HEK293 (cell line): ENCODE measurements around the gene SMC1B.

ENCODE experiments used
- CTCF ChIA-PET: fragments of 350-600 bp; formaldehyde crosslinking; extraction: SDS; loops from one replicate; lab custom pipeline; 2021; ENCODE audit warnings: antibody characterized with exemption; lab: Yijun Ruan, JAX
- POLR2A ChIA-PET: fragments of 300-600 bp; formaldehyde crosslinking; extraction: SDS; loops from one replicate; lab custom pipeline; 2020; ENCODE audit warnings: antibody characterized with exemption, inconsistent platforms; lab: Yijun Ruan, JAX
- H3K27ac ChIP-seq: fragments of 200-500 bp; sonication (Bioruptor generic); 2 replicates; pipeline ENCODE4 v1.5.1; 2014; ENCODE audit warnings: low read depth, low read length, control low read depth, inconsistent platforms; ENCODE audit errors: extremely low read depth
- H3K36me3 ChIP-seq, 2 experiments: fragments of 200-500 bp in 1 of 2; sonication (Bioruptor generic) in 1 of 2; 1 replicate in 1 of 2; 2 replicates in 1 of 2; pipeline ENCODE4 v1.5.1; 2014 to 2017; ENCODE audit warnings: inconsistent platforms in 2 of 2, low read length in 2 of 2; ENCODE audit not compliant: control insufficient read depth in 2 of 2, insufficient read depth in 1 of 2
- H3K4me1 ChIP-seq: fragments of 200-500 bp; sonication (Bioruptor generic); 2 replicates; pipeline ENCODE4 v1.5.1; 2014; ENCODE audit warnings: mild to moderate bottlenecking, low read length, inconsistent platforms; ENCODE audit not compliant: control insufficient read depth, insufficient read depth
- H3K4me3 ChIP-seq: 2 replicates; pipeline ENCODE4 v1.5.1; 2011; ENCODE audit warnings: low read depth, mild to moderate bottlenecking, control low read depth, low read length, moderate library complexity
- H3K9me3 ChIP-seq: fragments of 200-500 bp; sonication (Bioruptor generic); 2 replicates; pipeline ENCODE4 v1.5.1; 2014; ENCODE audit warnings: low read depth, low read length, inconsistent platforms; ENCODE audit not compliant: control insufficient read depth, insufficient read depth
- FEZF1 ChIP-seq: fragments of 450-650 bp; formaldehyde crosslinking; IDR thresholded peaks from 2 replicates; pipeline ENCODE4 v1.5.1; 2016; ENCODE audit warnings: missing biosample characterization, missing genetic modification characterization
- MZF1 ChIP-seq: fragments of 450-650 bp; formaldehyde crosslinking; IDR thresholded peaks from 2 replicates; pipeline ENCODE4 v1.5.1; 2017; ENCODE audit warnings: missing biosample characterization, missing genetic modification characterization, borderline replicate concordance
- SCRT2 ChIP-seq: fragments of 450-650 bp; formaldehyde crosslinking; IDR thresholded peaks from 2 replicates; pipeline ENCODE4 v1.5.1; 2016; ENCODE audit warnings: missing biosample characterization, missing genetic modification characterization
- SETDB1 ChIP-seq: IDR thresholded peaks from one replicate; pipeline ENCODE4 v1.6.1; 2017; ENCODE audit warnings: mild to moderate bottlenecking, low read length, moderate library complexity, mixed read lengths; ENCODE audit not compliant: insufficient read length
- TRIM28 ChIP-seq: IDR thresholded peaks from 2 replicates; pipeline ENCODE4 v1.6.1; 2011; ENCODE audit warnings: low read length, control low read depth, borderline replicate concordance
- ZEB2 ChIP-seq: fragments of 450-650 bp; formaldehyde crosslinking; IDR thresholded peaks from 2 replicates; pipeline ENCODE4 v1.5.1; 2016; ENCODE audit warnings: missing biosample characterization, missing genetic modification characterization
- ZNF202 ChIP-seq: fragments of 450-650 bp; formaldehyde crosslinking; IDR thresholded peaks from 2 replicates; pipeline ENCODE4 v1.5.1; 2016; ENCODE audit warnings: missing biosample characterization, missing genetic modification characterization, borderline replicate concordance
- ZNF350 ChIP-seq: fragments of 450-650 bp; formaldehyde crosslinking; IDR thresholded peaks from 2 replicates; pipeline ENCODE4 v1.5.0; 2017; ENCODE audit warnings: missing biosample characterization, mild to moderate bottlenecking, missing genetic modification characterization
- ZNF433 ChIP-seq: fragments of 450-650 bp; formaldehyde crosslinking; IDR thresholded peaks from 2 replicates; pipeline ENCODE4 v1.5.1; 2016; ENCODE audit warnings: missing biosample characterization, missing genetic modification characterization, low read depth
- ZNF560 ChIP-seq: fragments of 450-650 bp; formaldehyde crosslinking; IDR thresholded peaks from 2 replicates; pipeline ENCODE4 v1.5.1; 2017; ENCODE audit warnings: missing biosample characterization, missing genetic modification characterization, borderline replicate concordance
- ZNF561 ChIP-seq: fragments of 450-650 bp; IDR thresholded peaks from 2 replicates; pipeline ENCODE4 v1.5.1; 2018; ENCODE audit warnings: missing biosample characterization, missing genetic modification characterization, borderline replicate concordance
- ZNF624 ChIP-seq: fragments of 450-650 bp; formaldehyde crosslinking; IDR thresholded peaks from 2 replicates; pipeline ENCODE4 v1.5.1; 2017; ENCODE audit warnings: missing biosample characterization, missing genetic modification characterization
- ZNF629 ChIP-seq: fragments of 450-650 bp; formaldehyde crosslinking; IDR thresholded peaks from 2 replicates; pipeline ENCODE4 v1.5.1; 2017; ENCODE audit warnings: missing biosample characterization, missing genetic modification characterization
- ZNF677 ChIP-seq: fragments of 450-650 bp; IDR thresholded peaks from 2 replicates; pipeline ENCODE4 v1.5.0; 2018; ENCODE audit warnings: missing biosample characterization, mild to moderate bottlenecking, missing genetic modification characterization, moderate library complexity
- TF ChIP-seq, protein P1 (sequence below): fragments of 450-650 bp; formaldehyde crosslinking; IDR thresholded peaks from 2 replicates; pipeline ENCODE4 v1.5.1; 2017; ENCODE audit warnings: missing biosample characterization, missing genetic modification characterization
- TF ChIP-seq, protein P2 (sequence below): fragments of 450-650 bp; IDR thresholded peaks from 2 replicates; pipeline ENCODE4 v1.5.1; 2018; ENCODE audit warnings: missing biosample characterization, missing genetic modification characterization
- TF ChIP-seq, protein P3 (sequence below): fragments of 450-650 bp; formaldehyde crosslinking; IDR thresholded peaks from 2 replicates; pipeline ENCODE4 v1.5.1; 2016; ENCODE audit warnings: missing biosample characterization, missing genetic modification characterization, borderline replicate concordance
- TF ChIP-seq, protein P4 (sequence below): fragments of 450-650 bp; formaldehyde crosslinking; IDR thresholded peaks from 2 replicates; pipeline ENCODE4 v1.5.1; 2016; ENCODE audit warnings: missing biosample characterization, missing genetic modification characterization

The SMC1B gene

DNA sequence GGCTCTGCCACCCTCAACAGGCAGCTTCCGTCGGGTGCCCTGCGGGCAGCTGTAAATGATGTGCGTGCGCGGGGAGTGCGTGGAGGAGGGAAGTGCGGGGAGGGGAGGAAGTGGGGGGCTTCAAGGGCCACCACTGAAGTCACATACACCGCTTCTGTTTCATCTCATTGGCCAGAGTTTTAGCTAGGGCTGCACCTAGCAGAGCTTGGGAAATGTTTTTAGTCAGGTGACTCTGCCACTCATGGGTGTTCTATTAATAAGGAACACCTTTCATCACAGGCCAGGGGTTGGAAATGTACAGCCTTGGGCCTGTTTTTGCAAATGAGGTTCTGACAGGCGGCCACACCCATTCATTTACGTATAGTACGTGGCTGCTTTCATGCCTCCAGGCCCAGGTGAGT lies 89.1 kb downstream of the SMC1B start:
- ChIA-PET POLR2A (no interaction called here), CTCF (no interaction called here)
- Histone ChIP-seq H3K4me1 (peaks cover 2% of the 10 kb centered on the region), H3K9me3 (no peaks in the 10 kb centered on the region), H3K36me3 (peaks cover 10 to 68% of the 10 kb centered on the region in 2 experiments; a peak in 2 of 3 replicates), H3K27ac (no peak overlapping the region), H3K4me3 (no peak overlapping the region)
- TF ChIP-seq SETDB1 (no peak), ZNF624 (no peak), TRIM28 (no peak), FEZF1 (tag by site-specific recombination) (no peak), SCRT2 (tag by site-specific recombination) (no peak), ZEB2 (tag by site-specific recombination) (no peak), ZNF433 (tag by site-specific recombination) (no peak), ZNF202 (tag by site-specific recombination) (no peak)
- TF ChIP-seq, protein P1, sequence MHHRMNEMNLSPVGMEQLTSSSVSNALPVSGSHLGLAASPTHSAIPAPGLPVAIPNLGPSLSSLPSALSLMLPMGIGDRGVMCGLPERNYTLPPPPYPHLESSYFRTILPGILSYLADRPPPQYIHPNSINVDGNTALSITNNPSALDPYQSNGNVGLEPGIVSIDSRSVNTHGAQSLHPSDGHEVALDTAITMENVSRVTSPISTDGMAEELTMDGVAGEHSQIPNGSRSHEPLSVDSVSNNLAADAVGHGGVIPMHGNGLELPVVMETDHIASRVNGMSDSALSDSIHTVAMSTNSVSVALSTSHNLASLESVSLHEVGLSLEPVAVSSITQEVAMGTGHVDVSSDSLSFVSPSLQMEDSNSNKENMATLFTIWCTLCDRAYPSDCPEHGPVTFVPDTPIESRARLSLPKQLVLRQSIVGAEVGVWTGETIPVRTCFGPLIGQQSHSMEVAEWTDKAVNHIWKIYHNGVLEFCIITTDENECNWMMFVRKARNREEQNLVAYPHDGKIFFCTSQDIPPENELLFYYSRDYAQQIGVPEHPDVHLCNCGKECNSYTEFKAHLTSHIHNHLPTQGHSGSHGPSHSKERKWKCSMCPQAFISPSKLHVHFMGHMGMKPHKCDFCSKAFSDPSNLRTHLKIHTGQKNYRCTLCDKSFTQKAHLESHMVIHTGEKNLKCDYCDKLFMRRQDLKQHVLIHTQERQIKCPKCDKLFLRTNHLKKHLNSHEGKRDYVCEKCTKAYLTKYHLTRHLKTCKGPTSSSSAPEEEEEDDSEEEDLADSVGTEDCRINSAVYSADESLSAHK (tag by site-specific recombination) = no peak
- TF ChIP-seq, protein P2, sequence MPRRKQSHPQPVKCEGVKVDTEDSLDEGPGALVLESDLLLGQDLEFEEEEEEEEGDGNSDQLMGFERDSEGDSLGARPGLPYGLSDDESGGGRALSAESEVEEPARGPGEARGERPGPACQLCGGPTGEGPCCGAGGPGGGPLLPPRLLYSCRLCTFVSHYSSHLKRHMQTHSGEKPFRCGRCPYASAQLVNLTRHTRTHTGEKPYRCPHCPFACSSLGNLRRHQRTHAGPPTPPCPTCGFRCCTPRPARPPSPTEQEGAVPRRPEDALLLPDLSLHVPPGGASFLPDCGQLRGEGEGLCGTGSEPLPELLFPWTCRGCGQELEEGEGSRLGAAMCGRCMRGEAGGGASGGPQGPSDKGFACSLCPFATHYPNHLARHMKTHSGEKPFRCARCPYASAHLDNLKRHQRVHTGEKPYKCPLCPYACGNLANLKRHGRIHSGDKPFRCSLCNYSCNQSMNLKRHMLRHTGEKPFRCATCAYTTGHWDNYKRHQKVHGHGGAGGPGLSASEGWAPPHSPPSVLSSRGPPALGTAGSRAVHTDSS = no peak

DNA sequence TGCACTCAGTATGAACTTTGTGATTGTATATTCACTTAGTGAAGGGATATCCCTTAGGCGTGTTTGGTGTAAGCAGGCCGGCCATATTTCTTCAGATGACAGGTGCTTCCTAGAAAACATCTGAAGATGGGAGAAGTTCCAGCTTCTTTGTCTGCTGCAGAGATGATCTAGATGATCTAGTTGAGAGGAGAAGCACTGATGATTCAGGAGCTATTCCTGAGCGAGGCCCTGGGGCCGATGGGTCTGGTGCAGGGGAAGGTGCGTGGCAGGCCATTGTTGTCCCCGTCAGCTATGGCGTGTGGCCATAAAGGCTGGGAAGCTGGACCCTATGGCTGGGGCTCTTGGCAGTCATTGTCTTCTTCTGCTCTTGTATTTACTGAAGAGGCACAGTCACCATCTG lies 89.7 kb downstream of the SMC1B start:
- no peaks in the 10 kb centered on the region for H3K9me3 ChIP-seq
- no peak overlapping the region for H3K4me3 ChIP-seq
- ChIA-PET POLR2A (no interaction called here), CTCF (no interaction called here)
- no peak overlapping the region for H3K27ac ChIP-seq
- TF ChIP-seq ZEB2 (tag by site-specific recombination) = no peak
- TF ChIP-seq MZF1 (tag by site-specific recombination) = no peak
- TF ChIP-seq ZNF350 (tag by site-specific recombination) = no peak
- no peak for TF ChIP-seq ZNF629 (tag by site-specific recombination)
- TF ChIP-seq, protein P3, sequence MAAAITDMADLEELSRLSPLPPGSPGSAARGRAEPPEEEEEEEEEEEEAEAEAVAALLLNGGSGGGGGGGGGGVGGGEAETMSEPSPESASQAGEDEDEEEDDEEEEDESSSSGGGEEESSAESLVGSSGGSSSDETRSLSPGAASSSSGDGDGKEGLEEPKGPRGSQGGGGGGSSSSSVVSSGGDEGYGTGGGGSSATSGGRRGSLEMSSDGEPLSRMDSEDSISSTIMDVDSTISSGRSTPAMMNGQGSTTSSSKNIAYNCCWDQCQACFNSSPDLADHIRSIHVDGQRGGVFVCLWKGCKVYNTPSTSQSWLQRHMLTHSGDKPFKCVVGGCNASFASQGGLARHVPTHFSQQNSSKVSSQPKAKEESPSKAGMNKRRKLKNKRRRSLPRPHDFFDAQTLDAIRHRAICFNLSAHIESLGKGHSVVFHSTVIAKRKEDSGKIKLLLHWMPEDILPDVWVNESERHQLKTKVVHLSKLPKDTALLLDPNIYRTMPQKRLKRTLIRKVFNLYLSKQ = no peak
- TF ChIP-seq ZNF560 (tag by site-specific recombination) = no peak
- no peak for TF ChIP-seq ZNF677 (tag by site-specific recombination)
- no peak for TF ChIP-seq ZNF561 (tag by site-specific recombination)
- TF ChIP-seq, protein P4, sequence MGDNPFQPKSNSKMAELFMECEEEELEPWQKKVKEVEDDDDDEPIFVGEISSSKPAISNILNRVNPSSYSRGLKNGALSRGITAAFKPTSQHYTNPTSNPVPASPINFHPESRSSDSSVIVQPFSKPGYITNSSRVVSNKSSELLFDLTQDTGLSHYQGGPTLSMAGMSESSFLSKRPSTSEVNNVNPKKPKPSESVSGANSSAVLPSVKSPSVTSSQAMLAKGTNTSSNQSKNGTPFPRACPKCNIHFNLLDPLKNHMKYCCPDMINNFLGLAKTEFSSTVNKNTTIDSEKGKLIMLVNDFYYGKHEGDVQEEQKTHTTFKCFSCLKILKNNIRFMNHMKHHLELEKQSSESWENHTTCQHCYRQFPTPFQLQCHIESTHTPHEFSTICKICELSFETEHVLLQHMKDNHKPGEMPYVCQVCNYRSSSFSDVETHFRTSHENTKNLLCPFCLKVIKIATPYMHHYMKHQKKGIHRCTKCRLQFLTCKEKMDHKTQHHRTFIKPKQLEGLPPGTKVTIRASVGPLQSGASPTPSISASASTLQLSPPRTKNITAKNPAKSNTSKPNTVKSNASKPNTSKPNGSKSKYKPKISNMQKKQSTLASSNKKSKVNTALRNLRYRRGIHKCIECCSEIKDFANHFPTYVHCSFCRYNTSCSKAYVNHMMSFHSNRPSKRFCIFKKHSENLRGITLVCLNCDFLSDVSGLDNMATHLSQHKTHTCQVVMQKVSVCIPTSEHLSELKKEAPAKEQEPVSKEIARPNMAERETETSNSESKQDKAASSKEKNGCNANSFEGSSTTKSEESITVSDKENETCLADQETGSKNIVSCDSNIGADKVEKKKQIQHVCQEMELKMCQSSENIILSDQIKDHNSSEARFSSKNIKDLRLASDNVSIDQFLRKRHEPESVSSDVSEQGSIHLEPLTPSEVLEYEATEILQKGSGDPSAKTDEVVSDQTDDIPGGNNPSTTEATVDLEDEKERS (tag by site-specific recombination) = no peak
- peaks cover 8 to 62% of the 10 kb centered on the region in 2 experiments; a peak in 2 of 3 replicates for H3K36me3 ChIP-seq
- peaks cover 8% of the 10 kb centered on the region for H3K4me1 ChIP-seq
